H1 (cell line): ENCODE data around the gene FLT4. TPM values are rescaled to one million over a fixed set of nuclear protein-coding genes. Genes with fewer than 3 reads are reported as not detected.

Experiments used
- JUND ChIP-seq: IDR thresholded peaks from 2 replicates; pipeline ENCODE4 v1.6.1; 2011; ENCODE audit warnings: mild to moderate bottlenecking, improper control_type of control experiment, low read length
- polyA plus RNA-seq, 7 experiments: library from polyadenylated mRNA; depleted of rRNA in 3 of 7; stranded (reverse) in 5 of 7; unstranded in 2 of 7; fragments of >200 nt in 5 of 7; fragments of 200-250 nt in 2 of 7; gene quantifications; 1 replicate in 5 of 7; 2 replicates in 1 of 7; 4 replicates in 1 of 7; pipeline versions ENCODE4 v1.2.1 to v1.2.3, GENCODE V29; 2011 to 2013; ENCODE audit warnings: missing spikeins in 2 of 7, mixed read lengths in 2 of 7
- total RNA-seq: library from RNA; stranded (reverse); fragmentation: NEBNext Ultra II Directional; extraction: Animal tissue kit (Norgen Biotek cat#: 25700); gene quantifications from 2 replicates; pipeline ENCODE4 v1.2.1, GENCODE V29; 2021

FLT4 gene
- total and polyA plus RNA-seq, 2 of the 8 experiments (the other 6 are each of a cell fraction or from before 2014, with no cell fraction given) = 6.5 to 7.7 TPM

DNA sequence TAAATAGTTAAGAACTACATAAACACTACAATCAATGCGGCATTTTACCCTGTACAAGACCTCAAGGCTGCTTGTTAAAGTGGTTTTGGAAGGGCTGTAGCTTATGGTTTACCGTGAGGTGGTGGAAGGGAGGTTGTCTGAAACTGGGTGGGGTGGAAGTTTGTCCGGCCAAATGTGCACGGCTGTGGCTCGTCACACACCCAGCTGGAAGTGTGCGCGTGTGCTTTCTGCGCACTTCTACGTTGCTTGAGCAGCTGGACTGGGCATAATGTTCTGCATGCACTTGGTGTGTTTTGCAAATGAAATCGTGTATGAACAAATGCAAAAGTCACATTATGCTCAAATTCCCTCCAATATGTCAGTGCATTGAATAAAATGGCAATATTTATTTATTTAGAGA is 17.4 kb upstream of the FLT4 start (continued):
- no peak for TF ChIP-seq JUND
- TF ChIP-seq, all 59 proteins: peak for 0
